ENCODE measurements around the gene LAMC3.

LAMC3 gene

DNA sequence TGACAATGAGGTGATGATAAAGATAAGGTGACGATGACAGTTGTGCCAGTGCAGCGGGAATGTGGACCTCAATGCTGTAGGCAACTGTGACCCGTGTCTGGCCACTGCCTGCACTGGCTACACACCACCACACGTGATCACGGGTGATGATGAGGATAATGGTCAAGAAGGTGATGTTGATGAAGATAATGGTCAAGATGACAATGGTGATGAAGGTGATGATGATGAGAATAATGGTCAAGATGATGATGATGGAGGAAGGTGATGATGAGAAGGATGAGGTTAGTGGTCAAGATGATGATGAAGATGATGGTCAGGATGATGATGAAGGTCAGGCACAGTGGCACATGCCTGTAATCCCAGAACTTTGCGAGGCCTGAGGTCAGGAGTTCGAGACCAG lies 56.6 kb downstream of the LAMC3 start:
- H3K4me3 ChIP-seq (ENCODE audit: low read depth, low read length), result no peak overlapping the region
- TF ChIP-seq, protein P1, sequence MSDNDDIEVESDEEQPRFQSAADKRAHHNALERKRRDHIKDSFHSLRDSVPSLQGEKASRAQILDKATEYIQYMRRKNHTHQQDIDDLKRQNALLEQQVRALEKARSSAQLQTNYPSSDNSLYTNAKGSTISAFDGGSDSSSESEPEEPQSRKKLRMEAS (IDR thresholded peaks at IDR 0.05; ENCODE audit: low read depth, low read length), result no peak
- no peak for TF ChIP-seq MYC (IDR thresholded peaks at IDR 0.05; ENCODE audit: low read depth, low read length)
- TF ChIP-seq POLR2A (IDR thresholded peaks at IDR 0.05; ENCODE audit: extremely low read depth, insufficient read length), result no peak
- TF ChIP-seq, protein P2, sequence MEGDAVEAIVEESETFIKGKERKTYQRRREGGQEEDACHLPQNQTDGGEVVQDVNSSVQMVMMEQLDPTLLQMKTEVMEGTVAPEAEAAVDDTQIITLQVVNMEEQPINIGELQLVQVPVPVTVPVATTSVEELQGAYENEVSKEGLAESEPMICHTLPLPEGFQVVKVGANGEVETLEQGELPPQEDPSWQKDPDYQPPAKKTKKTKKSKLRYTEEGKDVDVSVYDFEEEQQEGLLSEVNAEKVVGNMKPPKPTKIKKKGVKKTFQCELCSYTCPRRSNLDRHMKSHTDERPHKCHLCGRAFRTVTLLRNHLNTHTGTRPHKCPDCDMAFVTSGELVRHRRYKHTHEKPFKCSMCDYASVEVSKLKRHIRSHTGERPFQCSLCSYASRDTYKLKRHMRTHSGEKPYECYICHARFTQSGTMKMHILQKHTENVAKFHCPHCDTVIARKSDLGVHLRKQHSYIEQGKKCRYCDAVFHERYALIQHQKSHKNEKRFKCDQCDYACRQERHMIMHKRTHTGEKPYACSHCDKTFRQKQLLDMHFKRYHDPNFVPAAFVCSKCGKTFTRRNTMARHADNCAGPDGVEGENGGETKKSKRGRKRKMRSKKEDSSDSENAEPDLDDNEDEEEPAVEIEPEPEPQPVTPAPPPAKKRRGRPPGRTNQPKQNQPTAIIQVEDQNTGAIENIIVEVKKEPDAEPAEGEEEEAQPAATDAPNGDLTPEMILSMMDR (IDR thresholded peaks at IDR 0.05; ENCODE audit: low read depth, low read length), result no peak
- no peak for DNase-seq (ENCODE audit: low read depth)

DNA sequence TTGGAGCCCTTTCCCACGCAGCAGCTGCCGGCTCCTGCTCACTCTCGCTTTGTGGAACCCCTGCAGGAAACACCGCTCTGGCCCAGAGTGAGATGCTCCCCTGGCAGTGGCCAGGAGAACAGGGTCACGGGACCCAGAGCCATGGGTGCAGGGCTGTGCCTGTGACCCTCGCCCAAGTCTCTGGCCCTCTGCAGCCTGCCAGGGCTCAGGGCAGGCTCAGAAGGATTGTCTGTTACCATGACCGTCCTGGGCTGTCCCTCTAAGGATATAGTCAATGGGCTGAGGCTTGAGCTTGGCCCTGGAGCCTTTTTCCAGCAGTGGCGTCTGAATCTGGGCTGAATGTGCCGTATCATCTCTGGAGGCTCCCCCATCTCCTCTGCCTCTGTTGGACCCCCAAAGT lies 58.7 kb downstream of the LAMC3 start:
- TF ChIP-seq MYC (IDR thresholded peaks at IDR 0.05; ENCODE audit: low read depth, low read length) (no peak), POLR2A (IDR thresholded peaks at IDR 0.05; ENCODE audit: extremely low read depth, insufficient read length) (no peak)
- TF ChIP-seq, protein P1 (IDR thresholded peaks at IDR 0.05; ENCODE audit: low read depth, low read length), result no peak
- TF ChIP-seq, protein P2 (IDR thresholded peaks at IDR 0.05; ENCODE audit: low read depth, low read length), result no peak

DNA sequence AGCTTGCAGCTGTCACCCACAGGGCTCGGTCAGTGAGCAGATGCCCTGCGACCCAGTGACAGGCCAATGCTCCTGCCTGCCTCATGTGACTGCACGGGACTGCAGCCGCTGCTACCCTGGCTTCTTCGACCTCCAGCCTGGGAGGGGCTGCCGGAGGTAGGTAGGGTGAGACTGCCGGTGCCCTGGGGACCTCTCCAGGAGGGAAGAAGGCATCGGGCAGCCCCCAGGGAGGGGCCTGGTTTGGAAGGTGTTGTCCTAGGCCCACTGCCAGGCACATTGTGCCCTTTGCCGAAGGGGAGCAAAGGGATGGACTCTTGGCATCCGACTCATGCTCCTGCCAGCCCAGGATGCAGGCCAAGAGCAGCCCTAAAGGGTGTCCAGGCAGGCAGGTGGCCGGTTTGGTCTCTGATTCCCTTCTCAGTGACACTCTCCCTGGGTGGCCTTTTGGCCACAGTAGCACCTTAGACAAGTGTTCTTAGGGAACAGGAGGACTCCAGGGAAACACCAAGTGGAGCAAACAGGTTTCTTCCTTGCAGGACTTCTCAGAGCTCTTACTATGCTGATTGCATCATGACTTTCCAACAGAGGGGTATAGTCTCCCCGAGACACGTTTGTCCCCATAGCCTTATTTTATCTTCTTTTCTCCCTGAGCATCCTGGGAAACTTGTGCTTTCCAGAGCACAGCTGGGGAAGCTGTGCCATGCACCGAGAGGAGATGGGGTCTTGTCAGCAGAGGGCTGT lies 59.3 kb downstream of the LAMC3 start:
- no peak overlapping the region for H3K4me3 ChIP-seq (ENCODE audit: low read depth, low read length)
- TF ChIP-seq, protein P1 (IDR thresholded peaks at IDR 0.05; ENCODE audit: low read depth, low read length), result no peak
- TF ChIP-seq POLR2A (IDR thresholded peaks at IDR 0.05; ENCODE audit: extremely low read depth, insufficient read length), result no peak
- TF ChIP-seq, protein P2 (IDR thresholded peaks at IDR 0.05; ENCODE audit: low read depth, low read length), result no peak
- no peak for TF ChIP-seq MYC (IDR thresholded peaks at IDR 0.05; ENCODE audit: low read depth, low read length)
- no peak for DNase-seq (ENCODE audit: low read depth)

More for the DNA sequence above, 58.7 kb downstream of the LAMC3 start:
- H3K4me3 ChIP-seq (ENCODE audit: low read depth, low read length), result no peak overlapping the region
- DNase-seq (ENCODE audit: low read depth), result no peak

DNA sequence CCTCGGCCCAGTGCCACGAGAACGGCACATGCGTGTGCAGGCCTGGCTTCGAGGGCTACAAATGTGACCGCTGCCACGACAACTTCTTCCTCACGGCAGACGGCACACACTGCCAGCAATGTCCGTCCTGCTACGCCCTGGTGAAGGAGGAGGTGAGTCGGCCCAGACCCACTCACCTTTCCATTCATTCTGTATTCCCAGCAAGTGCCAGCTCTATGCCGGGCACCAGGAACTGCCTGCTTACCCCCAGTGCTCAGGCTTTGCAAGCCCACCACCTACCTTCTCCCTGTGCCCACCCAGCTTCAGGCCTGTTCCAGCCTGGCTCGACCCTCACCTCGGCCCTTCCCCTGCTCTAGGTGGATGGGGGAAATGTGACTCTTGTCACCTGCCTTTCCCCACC lies 60.7 kb downstream of the LAMC3 start:
- no peak overlapping the region for H3K4me3 ChIP-seq (ENCODE audit: low read depth, low read length)
- TF ChIP-seq, protein P1 (IDR thresholded peaks at IDR 0.05; ENCODE audit: low read depth, low read length), result no peak
- TF ChIP-seq, protein P2 (IDR thresholded peaks at IDR 0.05; ENCODE audit: low read depth, low read length), result no peak
- TF ChIP-seq MYC (IDR thresholded peaks at IDR 0.05; ENCODE audit: low read depth, low read length) (no peak), POLR2A (IDR thresholded peaks at IDR 0.05; ENCODE audit: extremely low read depth, insufficient read length) (no peak)
- no peak for DNase-seq (ENCODE audit: low read depth)

DNA sequence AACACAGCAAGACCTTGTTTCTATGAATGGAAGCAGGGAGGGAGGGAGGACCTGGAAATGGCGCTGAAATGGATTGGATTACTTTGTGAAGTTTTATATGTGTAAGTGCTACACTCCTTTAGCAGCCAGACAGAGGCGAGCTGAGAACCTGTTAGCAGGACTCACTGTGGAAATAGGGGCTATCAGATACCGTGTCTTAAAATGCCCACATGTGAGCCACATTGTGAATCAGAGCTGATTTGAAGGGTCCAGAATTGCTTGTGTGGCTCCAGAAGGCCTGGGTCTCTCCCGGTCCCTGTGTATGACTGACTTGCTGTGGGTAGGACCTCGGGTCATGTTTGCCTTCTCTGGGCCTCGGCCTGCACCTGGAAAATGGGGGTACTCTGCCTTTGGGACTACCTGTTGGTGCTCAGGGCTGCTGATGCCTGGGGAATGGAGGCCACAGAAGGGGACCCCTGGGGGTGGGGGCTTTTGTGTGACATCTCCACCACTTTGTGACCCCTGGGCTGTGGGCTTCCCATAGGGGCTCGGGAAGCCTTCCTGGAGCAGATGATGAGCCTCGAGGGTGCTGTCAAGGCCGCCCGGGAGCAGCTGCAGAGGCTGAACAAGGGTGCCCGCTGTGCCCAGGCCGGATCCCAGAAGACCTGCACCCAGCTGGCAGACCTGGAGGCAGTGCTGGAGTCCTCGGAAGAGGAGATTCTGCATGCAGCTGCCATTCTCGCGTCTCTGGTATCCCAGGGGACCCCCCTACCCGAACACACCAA lies 63.3 kb downstream of the LAMC3 start:
- TF ChIP-seq MYC (IDR thresholded peaks at IDR 0.05; ENCODE audit: low read depth, low read length) (no peak), POLR2A (IDR thresholded peaks at IDR 0.05; ENCODE audit: extremely low read depth, insufficient read length) (no peak)
- TF ChIP-seq, protein P1 (IDR thresholded peaks at IDR 0.05; ENCODE audit: low read depth, low read length), result no peak
- TF ChIP-seq, protein P2 (IDR thresholded peaks at IDR 0.05; ENCODE audit: low read depth, low read length), result no peak
- H3K4me3 ChIP-seq (ENCODE audit: low read depth, low read length), result no peak overlapping the region
- no peak for DNase-seq (ENCODE audit: low read depth)
